ENCODE data around the gene CHST3.

DNA sequence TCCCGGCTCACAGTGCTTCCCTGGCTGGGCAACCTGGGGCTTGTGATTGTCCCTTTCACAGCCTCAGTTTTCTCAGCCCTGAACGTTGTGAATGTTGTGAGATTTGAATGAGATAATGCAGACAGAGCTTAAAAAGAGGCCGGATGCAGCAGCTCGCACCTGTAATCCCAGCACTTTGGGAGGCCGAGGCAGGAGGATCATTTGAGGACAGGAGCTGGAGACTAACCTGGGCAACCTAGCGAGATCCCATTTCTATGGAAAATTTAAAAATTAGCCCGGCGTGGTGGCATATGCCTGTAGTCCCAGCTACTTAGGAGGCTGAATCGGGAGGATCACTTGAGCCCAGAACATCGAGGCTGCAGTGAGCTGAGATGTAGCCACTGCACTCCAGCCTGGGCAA, 67.5 kb downstream of the CHST3 start:
- TF ChIP-seq CTCF (optimal IDR thresholded peaks at IDR 0.05 in 1 of 3, IDR thresholded peaks at IDR 0.05 in 1 of 3, conservative IDR thresholded peaks at IDR 0.05 in 1 of 3; ENCODE audit: extremely low read depth in 1 of 3, insufficient read depth in 2 of 3, low read length in 3 of 3): no peak
- no peak for TF ChIP-seq EZH2 (IDR thresholded peaks at IDR 0.05; ENCODE audit: low read length)

Measured in keratinocyte (primary cell).